ENCODE measurements around the gene WDR27.
"Not testable (repeated sequence)": the region's sequence is repeated elsewhere in the genome, so short reads cannot be mapped to it uniquely, and the experiment has no call there.

Gene WDR27

GRCh38 chr6:169521825-169522224 is 180.0 kb downstream of the WDR27 start:
- no peak for DNase-seq (ENCODE audit: low spot score)

DNA sequence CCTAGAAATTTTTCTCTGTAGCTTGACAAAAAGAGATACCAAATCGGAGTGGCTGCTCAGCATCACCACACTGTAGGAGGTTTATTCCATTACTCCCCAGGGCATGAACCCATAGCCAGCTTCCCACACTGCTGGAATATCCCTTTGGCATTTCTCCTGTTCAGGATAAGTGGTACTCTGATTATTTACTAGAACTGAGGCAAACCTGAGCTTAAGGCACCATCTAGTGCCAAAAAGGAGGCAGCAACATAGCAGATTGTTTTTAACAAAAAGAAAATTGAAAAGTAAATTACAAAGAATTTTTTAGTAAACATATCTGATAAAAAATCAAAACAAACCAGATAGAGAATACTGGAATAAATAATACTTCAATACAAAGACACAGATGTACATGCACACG is 181.7 kb downstream of the WDR27 start:
- DNase-seq (ENCODE audit: low spot score) = no peak

DNA sequence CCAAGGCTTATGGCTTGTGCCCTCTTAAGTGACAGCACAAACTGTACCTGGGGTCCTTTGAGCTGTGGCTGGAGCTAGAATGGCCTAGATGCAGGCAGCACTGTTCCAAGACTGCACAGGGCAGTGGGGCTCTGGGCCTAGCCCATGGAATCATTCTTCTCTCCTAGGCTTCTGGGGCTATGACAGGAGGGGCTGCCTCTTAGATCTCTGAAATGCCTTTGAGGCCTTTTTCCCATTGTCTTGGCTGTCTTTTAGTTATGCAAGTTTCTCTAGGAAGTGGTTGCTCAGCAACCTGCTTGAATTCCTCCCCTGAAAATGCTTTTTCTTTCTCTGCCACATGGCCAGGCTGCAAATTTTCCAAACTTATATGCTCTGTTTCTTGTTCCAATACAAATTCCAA is 183.4 kb downstream of the WDR27 start:
- no peak for DNase-seq (ENCODE audit: low spot score)

- no peak for DNase-seq (ENCODE audit: low spot score)
Measured at GRCh38 chr6:169513478-169514193, 188.2 kb downstream of the WDR27 start.

DNA sequence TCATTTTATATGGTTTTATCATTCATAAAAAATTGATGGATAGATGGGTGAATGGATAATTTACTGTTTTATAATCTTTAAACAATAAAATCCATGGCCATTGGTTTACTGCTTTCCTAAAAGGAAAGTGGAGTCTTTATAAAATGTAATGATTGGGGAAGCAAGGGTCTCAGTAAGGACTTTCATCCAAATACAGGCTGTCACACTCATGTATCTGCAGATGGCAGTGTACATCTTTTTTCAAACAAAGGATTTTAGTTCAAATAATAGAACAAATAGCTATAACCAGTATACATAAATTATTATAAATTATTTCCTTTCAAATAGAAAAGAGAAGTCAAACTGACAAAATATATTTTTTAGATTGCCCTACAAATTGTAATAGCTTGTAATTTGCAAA is 190.0 kb downstream of the WDR27 start:
- not testable (repeated sequence) for DNase-seq (ENCODE audit: low spot score)

DNA sequence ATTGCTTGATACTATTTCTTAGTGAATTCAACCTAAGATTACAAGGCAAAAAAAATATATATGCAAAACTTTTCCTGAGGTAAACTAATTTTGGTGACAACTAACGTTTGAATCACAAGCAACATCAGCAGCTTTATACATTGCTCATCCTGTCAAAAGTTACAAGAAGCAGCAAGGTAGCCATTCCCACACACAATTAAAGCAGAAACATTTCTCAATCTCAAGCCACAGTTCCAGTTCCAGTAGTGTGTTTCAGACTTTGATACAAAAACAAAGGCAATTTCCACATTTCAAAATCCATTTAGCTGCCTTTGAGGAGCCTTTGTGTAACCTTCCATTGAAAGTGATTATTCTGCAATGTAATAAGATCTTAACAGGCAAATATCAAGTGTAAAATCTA is 191.0 kb downstream of the WDR27 start:
- DNase-seq (ENCODE audit: low spot score) = no peak

- DNase-seq (ENCODE audit: low spot score) = no peak
Measured at GRCh38 chr6:169508452-169508851, 193.4 kb downstream of the WDR27 start.

DNA sequence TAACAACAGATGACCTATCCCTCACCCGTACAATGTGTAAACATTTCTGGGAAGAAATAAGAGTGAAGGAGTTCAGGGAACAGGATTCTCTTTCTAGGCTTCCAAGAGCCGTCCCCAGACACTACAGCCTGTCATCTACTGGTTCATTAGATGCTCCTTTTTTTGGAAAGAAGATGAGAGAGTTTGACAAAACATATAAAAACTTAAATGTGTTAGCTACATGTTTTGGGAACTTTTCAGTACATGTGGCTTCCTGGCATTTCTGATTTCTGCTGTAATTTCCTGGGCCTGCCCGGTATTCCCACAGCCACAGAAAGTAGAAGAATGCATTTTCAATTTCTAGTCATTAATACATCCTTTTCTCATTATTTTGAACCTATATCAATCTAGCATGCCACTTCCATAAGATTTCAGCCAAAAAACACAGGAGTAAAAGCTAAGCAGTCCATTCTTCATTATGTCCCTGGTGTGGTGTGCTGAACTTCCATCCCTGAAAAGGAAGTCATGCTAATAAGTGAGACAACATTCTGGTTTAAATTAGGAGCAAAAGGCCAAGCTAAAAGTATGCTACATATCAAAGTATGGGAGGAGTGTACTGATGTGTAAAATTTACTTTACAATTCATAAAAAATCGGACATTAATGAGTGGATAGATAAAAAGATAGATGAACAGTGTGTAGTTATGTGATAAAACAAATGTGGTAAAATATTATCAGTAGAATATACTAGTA is 198.2 kb downstream of the WDR27 start:
- DNase-seq (ENCODE audit: low spot score) = no peak

DNA sequence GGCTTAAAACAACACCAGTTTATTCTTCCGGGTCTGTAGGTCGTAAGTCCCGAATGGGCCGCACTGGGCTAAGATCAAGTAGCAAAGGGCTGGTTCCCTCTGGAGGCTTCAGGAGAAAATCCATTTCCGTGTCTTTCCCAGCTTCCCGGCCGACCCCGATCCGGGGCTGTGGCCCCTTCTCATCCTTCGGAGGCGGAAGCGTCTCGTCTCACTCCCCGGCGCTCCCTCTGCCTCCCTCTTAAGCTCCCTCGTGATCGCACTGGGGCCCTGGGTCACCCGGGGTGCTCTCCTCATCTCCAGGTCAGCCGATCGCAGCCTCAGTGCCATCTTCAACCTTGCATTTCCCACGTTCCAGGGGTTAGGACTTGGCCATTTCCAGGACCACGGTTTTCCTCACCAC is 199.4 kb downstream of the WDR27 start:
- no peak for DNase-seq (ENCODE audit: low spot score)

- no peak for DNase-seq (ENCODE audit: low spot score)
Measured at GRCh38 chr6:169501777-169502313, 200.0 kb downstream of the WDR27 start.

GRCh38 chr6:169501128-169501527 is 200.7 kb downstream of the WDR27 start:
- DNase-seq (ENCODE audit: low spot score) = no peak

DNA sequence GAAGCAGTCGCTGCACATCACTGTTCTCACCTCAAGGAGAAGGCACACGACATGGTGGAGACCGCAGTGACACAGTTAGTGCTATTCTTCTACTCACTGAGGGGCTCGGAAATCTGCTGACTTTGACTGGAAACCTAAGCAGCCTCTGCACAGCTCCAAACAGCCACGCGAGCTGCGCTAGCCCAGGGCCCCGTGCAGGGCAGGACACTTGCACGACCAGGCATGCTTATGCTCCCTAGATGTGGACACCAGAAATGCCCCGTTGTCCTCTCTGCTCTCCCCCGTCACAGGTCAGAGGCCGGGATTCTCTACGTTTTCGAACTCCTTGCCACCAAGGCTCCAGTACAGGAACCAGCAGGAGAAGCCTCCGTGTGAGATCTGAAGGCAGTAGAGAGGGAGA is 201.1 kb downstream of the WDR27 start:
- no peak for DNase-seq (ENCODE audit: low spot score)

- DNase-seq (ENCODE audit: low spot score) = no peak
Measured at GRCh38 chr6:169499848-169500247, 202.0 kb downstream of the WDR27 start.

DNA sequence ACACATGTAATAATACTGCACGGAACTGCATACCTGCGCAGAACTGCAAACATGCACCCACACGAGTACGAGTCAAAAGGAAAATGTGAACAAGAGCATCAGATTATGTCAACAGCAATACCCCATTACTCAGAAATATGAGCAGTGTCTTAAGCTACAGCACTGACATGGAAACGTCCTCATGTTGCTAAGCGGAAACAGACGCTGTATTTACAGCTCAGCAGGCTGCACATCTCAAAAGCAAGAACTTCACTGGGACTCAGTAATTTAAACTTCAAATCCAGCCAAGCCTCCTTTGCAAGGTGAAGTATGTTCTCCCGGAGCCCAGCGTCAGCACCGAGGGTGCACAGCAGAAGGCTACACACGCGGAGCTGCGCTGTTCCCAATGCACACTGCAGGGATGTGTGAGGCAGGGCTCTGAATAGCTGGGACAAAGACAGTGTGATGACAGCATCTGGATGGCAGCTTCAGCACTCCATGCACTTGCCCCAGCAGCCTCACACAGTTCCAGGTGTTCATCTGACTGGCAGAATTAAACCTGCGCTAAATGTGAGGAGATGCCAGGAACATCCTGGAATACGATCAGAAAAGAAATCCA is 202.8 kb downstream of the WDR27 start:
- no peak for DNase-seq (ENCODE audit: low spot score)

DNA sequence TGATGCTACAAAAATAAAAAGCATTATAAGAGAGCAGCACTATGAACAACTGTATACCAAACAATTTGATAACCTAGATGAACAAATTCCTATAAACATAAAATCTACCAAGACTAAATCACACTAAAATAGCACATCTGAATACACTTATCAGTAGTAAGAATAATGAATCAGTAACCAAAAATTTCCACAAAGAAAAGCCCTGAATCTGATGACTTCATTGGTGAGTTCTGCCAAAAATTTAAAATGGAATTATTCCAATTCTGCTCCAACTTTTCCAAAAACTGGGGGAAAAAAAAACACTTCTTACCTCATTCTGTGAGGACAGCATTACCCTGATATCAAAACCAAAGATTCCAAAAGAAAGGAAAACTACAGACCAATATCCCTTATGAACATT is 206.2 kb downstream of the WDR27 start:
- no peak for DNase-seq (ENCODE audit: low spot score)

- DNase-seq (ENCODE audit: low spot score) = no peak
Measured at GRCh38 chr6:169494038-169494437, 207.8 kb downstream of the WDR27 start.

GRCh38 chr6:169491482-169491881 is 210.3 kb downstream of the WDR27 start:
- no peak for DNase-seq (ENCODE audit: low spot score)

DNA sequence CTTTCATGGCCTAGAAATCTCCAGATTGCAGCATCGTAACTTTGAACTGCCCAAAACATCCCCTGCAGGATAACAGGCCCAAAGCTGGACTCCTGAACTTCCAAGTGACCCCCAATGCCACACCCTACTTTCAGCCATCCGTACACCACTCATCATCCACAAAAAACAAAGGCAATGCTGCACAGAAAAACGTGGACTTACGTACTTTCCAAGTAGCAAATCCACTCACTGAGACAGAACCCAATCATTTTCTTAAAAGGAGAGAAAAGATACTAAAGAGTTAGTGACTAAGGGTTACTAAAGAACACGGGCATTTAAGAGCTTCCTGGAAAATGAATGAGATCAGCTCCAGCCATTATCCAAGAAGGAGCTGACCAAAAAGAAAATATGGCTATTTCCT is 211.0 kb downstream of the WDR27 start:
- DNase-seq (ENCODE audit: low spot score) = no peak

DNA sequence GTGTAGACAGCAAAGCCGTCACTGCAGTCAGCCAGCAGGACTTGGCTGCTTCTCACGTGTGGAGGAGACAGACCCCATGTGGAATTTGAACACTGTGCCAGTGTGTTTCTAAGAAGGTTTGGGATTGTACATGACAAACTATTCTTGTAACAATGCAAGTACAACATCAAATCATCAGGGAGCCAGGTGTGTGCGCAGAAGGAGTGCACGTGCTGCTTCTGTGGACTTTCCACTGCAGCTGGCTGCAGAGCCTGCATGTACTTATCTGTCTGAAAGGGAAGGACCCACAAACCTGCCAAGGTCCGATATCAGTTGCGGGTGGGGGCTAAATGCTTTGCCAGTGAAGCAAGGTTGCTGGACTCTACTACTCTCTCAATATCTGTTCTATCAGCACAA is 211.6 kb downstream of the WDR27 start:
- DNase-seq (ENCODE audit: low spot score) = no peak

DNA sequence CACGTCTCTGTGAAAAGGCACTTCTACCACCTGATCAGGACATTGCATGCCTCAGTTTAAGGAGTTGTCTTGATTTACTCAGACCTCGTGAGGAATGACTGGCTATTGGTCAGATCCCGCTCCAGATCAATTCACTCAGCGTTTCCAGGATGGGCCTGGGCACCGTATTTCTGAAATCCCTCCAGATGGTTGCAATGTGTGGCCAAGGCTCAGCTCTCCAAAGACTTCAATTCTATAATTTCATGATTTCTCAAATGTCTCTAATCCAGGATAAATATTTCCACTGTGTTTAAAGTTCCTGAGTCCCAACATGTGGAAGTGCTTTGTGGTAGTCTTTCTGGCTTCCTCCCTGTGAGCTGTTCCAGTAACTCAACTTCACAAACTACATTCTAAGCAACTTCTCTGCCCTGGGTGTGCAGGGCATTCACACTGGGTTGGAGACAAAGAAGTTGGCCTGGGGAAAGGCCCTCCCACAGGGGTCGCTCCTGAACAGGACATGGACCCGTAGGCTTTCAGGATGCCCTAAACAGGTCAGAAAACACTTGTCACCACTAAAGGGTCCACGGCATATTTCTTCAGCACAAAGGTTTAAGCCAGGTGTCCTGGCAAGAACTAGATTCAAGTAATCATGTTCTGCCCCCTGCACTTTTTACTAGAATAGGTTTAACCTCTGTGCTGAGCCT is 212.1 kb downstream of the WDR27 start:
- no peak for DNase-seq (ENCODE audit: low spot score)

- no peak for DNase-seq (ENCODE audit: low spot score)
Measured at GRCh38 chr6:169487579-169488436, 214.0 kb downstream of the WDR27 start.

Data from activated CD4-positive, alpha-beta T cell treated with anti-CD3 and anti-CD28 coated beads, Interleukin-2, Interleukin-4, amounts not matched to agents 100 ng/mL and 50 ng/mL, durations not matched to agents 16 hours and 8 hours (primary cell).